PC-3 (cell line): ENCODE results near the gene SLC25A41. TPM values are rescaled to one million over a fixed set of nuclear protein-coding genes. Genes with fewer than 3 reads are reported as not detected.

Experiments used
- ATAC-seq: fragments of 200-7000 bp; cut with Tn5 transposase; 2 replicates; pipeline ENCODE4 v1.9.1; 2020; ENCODE audit warnings: mild to moderate bottlenecking, moderate library complexity
- BruUV-seq: library from RNA; stranded (reverse); fragments of 400-500 nt; replicated peaks from 2 replicates; lab custom pipeline; 2021; lab: Mats Ljungman, UMichigan
- CTCF ChIA-PET: fragments of 300-600 bp; sonication (Branson Sonifier 250); formaldehyde crosslinking; loops from one replicate; lab custom pipeline; 2022; ENCODE audit warnings: antibody characterized with exemption; lab: Charles Lee
- POLR2A ChIA-PET: fragments of 300-600 bp; sonication (Branson Sonifier 250); formaldehyde crosslinking; loops from one replicate; lab custom pipeline; 2022; ENCODE audit warnings: antibody characterized with exemption; ENCODE audit not compliant: unreplicated experiment; lab: Charles Lee
- DNase-seq: peaks from one replicate; pipeline ENCODE4 v3.0.0-alpha.2; 2015
- H2AFZ ChIP-seq: fragments of 300-600 bp; sonication (generic); 2 replicates; pipeline ENCODE4 v1.6.0; 2016; ENCODE audit warnings: antibody characterized with exemption, low read length
- H3F3A ChIP-seq: fragments of 300-600 bp; sonication (generic); one replicate; pipeline ENCODE4 v1.6.0; 2017; ENCODE audit warnings: antibody characterized with exemption, low read length, control low read depth, mild to moderate bottlenecking; ENCODE audit not compliant: unreplicated experiment
- H3K27ac ChIP-seq: fragments of 300-600 bp; sonication (generic); 2 replicates; pipeline ENCODE4 v1.5.1; 2016; ENCODE audit warnings: mild to moderate bottlenecking, low read length
- H3K27me3 ChIP-seq: fragments of 300-600 bp; sonication (generic); 2 replicates; pipeline ENCODE4 v1.6.1; 2016; ENCODE audit warnings: low read length, mixed read lengths
- H3K36me3 ChIP-seq: fragments of 300-600 bp; sonication (generic); 2 replicates; pipeline ENCODE4 v1.6.1; 2016; ENCODE audit warnings: low read depth, mixed run types, low read length, mixed read lengths
- H3K4me1 ChIP-seq: fragments of 300-600 bp; sonication (generic); 2 replicates; pipeline ENCODE4 v1.5.1; 2016; ENCODE audit warnings: low read length; ENCODE audit not compliant: insufficient read depth
- H3K4me2 ChIP-seq: fragments of 300-600 bp; sonication (generic); 2 replicates; pipeline ENCODE4 v1.6.0; 2016; ENCODE audit warnings: low read length
- H3K4me3 ChIP-seq: fragments of 300-600 bp; sonication (generic); 2 replicates; pipeline ENCODE4 v1.5.1; 2016; ENCODE audit warnings: mild to moderate bottlenecking, low read length, mixed read lengths
- H3K79me2 ChIP-seq: fragments of 300-600 bp; sonication (generic); 2 replicates; pipeline ENCODE4 v1.6.1; 2017; ENCODE audit warnings: low read length, mixed read lengths
- H3K9ac ChIP-seq: fragments of 300-600 bp; sonication (generic); 2 replicates; pipeline ENCODE4 v1.6.0; 2016; ENCODE audit warnings: mild to moderate bottlenecking, low read length
- H3K9me2 ChIP-seq: fragments of 300-600 bp; sonication (generic); replicated peaks from 2 replicates; pipeline ENCODE4 v1.6.1; 2016; ENCODE audit warnings: mixed run types, low read length, mixed read lengths
- H3K9me3 ChIP-seq: fragments of 300-600 bp; sonication (generic); 2 replicates; pipeline ENCODE4 v1.6.1; 2016; ENCODE audit warnings: low read length, mixed read lengths
- H4K20me1 ChIP-seq: fragments of 300-600 bp; sonication (generic); 2 replicates; pipeline ENCODE4 v1.6.1; 2016; ENCODE audit warnings: low read length, mixed read lengths
- EZH2 ChIP-seq: fragments of 300-600 bp; sonication (generic); IDR thresholded peaks from one replicate; pipeline ENCODE4 v1.6.1; 2017; ENCODE audit warnings: antibody characterized with exemption, mild to moderate bottlenecking, low read length; ENCODE audit not compliant: unreplicated experiment
- EZH2phosphoT487 ChIP-seq: fragments of 300-600 bp; sonication (generic); IDR thresholded peaks from 2 replicates; pipeline ENCODE4 v1.6.1; 2018; ENCODE audit warnings: mild to moderate bottlenecking, antibody characterized with exemption, low read length, borderline replicate concordance
- intact Hi-C: fragments of 100-400 bp; cut with micrococcal nuclease; formaldehyde crosslinking; loops from 2 replicates; pipeline ENCODE4 v1.9.0; 2023
- total RNA-seq: library from RNA; depleted of rRNA; stranded (reverse); fragments of >200 nt; gene quantifications from 2 replicates; pipeline ENCODE4 v1.2.3, GENCODE V29; 2014
- TF ChIP-seq, protein P1 (sequence below): fragments of 300-600 bp; sonication (generic); conservative IDR thresholded peaks from 2 replicates; pipeline ENCODE4 v1.5.1; 2017; ENCODE audit warnings: antibody characterized with exemption, low read depth, mild to moderate bottlenecking, low read length

Gene SLC25A41
- total RNA-seq, 1 experiment from 2014 or later: 0.26 TPM

DNA sequence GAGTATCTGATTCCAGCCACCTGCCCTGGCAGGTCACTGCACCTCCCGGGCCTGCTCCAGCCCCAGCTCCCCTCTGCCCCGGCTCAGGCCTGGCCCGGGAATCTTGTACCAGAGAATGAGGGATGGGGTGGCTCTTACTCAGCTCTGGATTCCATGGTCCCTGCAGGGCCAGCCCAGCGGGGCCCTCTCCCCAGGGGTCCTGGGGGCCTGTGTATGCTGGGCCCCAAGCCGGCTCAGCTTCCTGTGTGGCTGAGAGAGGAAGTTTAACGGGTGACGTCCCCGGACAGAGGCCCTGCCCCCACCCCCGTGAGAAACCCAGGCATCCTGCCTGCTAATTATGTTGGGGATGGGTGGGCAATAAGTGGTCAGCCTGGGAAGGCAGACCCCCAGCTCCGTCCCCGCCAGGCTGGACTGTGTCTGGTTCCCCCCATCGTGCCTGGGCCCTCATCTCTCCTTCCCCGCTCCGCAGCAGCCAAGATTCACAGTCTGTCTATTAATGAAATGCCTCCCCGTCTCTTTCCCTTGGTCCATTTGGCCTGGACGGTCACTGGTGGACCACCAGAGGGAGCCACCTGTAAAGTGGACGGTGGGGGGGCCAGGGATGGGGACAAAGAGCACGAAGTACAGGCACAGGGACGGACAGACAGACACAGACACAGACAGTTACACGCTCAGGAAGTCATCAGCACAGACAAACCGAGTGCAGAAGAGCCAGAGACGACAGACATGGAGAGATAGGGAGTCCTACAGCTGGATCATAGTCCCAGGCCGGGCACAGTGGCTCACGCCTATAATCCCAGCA is 48.2 kb upstream of the SLC25A41 start, which contains the start of gene DENND1C:
DENND1C (minus strand) TSS at position 247 of the 802 bp plus-strand sequence; CDS start at position 155, 92 bp downstream.
- Histone ChIP-seq H2AFZ (no peak within 1 kb of the TSS), H3K27me3 (no peaks in the 10 kb centered on the region), H3K9me2 (no peaks in the 10 kb centered on the region), H3K9ac (no peak within 1 kb of the TSS), H3K4me3 (no peak within 1 kb of the TSS), H4K20me1 (no peaks in the 10 kb centered on the region), H3K4me2 (no peak within 1 kb of the TSS), H3K79me2 (no peaks in the 10 kb centered on the region), H3K27ac (no peak within 1 kb of the TSS), H3K4me1 (no peaks in the 10 kb centered on the region), H3F3A (no peaks in the 10 kb centered on the region), H3K36me3 (no peaks in the 10 kb centered on the region), H3K9me3 (no peaks in the 10 kb centered on the region)
- ATAC-seq (peak; percentile 52), DNase-seq (peak; percentile 35)
- no peak for TF ChIP-seq EZH2
- TF ChIP-seq, protein P1, sequence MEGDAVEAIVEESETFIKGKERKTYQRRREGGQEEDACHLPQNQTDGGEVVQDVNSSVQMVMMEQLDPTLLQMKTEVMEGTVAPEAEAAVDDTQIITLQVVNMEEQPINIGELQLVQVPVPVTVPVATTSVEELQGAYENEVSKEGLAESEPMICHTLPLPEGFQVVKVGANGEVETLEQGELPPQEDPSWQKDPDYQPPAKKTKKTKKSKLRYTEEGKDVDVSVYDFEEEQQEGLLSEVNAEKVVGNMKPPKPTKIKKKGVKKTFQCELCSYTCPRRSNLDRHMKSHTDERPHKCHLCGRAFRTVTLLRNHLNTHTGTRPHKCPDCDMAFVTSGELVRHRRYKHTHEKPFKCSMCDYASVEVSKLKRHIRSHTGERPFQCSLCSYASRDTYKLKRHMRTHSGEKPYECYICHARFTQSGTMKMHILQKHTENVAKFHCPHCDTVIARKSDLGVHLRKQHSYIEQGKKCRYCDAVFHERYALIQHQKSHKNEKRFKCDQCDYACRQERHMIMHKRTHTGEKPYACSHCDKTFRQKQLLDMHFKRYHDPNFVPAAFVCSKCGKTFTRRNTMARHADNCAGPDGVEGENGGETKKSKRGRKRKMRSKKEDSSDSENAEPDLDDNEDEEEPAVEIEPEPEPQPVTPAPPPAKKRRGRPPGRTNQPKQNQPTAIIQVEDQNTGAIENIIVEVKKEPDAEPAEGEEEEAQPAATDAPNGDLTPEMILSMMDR: peak; percentile 71
- no TSS peak for BruUV-seq
- CTCF ChIA-PET: no interaction called here
- intact Hi-C loops: no loop called here
- POLR2A ChIA-PET: interaction anchor here (0.6 kb wide), 1 partner anchor 121 kb away, joined by 24 read pairs; no protein-coding TSS in a partner anchor

DNA sequence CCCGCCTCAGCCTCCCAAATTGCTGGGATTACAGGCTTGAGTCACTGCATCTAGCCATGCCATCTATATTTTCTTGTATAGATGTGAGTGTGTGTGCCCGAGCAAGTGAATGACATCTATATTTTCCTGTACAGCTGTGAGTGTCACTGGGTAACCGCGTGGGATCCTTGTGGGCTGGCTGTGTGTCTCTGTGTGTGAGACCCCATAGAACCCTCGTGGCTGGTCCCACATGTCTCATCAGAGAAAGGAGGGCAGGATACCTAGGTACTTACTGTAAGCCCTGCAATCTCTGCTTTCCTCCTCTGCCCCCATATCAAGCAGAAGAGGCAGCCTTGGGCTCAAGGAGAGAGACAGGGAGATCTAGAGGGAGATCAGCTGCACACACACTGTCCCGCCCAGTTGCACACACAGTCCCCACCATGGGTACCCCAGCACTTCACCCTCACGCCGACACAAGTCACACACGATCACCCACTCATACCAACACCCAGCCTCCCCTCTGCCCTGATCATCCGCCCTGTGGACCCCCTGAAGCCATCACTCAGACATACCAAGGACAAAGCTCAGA is 47.4 kb upstream of the SLC25A41 start:
- ChIA-PET POLR2A (interaction anchor here (0.6 kb wide), 2 partner anchors 115 to 120 kb away, joined by 4 to 24 read pairs; no protein-coding TSS in a partner anchor), CTCF (no interaction called here)
- TF ChIP-seq EZH2phosphoT487 (no peak), EZH2 (no peak)
- TF ChIP-seq, protein P1: no peak
- intact Hi-C loops: no loop called here
- H3K27me3 ChIP-seq: no peaks in the 10 kb centered on the region
- H4K20me1 ChIP-seq: no peaks in the 10 kb centered on the region
- H3K4me1 ChIP-seq: no peaks in the 10 kb centered on the region
- ATAC-seq (no peak), DNase-seq (no peak)
- H3K79me2 ChIP-seq: no peaks in the 10 kb centered on the region
- H3K9me3 ChIP-seq: no peaks in the 10 kb centered on the region
- BruUV-seq: no TSS peak
- H3K27ac ChIP-seq: no peak overlapping the region
- H2AFZ ChIP-seq: no peak overlapping the region
- no peak overlapping the region for H3K4me2 ChIP-seq
- H3K9ac ChIP-seq: no peak overlapping the region
- no peak overlapping the region for H3K4me3 ChIP-seq
- H3K9me2 ChIP-seq: no peaks in the 10 kb centered on the region
- no peaks in the 10 kb centered on the region for H3K36me3 ChIP-seq
- H3F3A ChIP-seq: no peaks in the 10 kb centered on the region
